Fibroblast of skin of right quadriceps (primary cell): ENCODE measurements around the gene PLEKHA3.
A peak's percentile ranks its signal among the peaks of the same experiment; 100 is the strongest.
"Not testable (repeated sequence)": the region's sequence is repeated elsewhere in the genome, so short reads cannot be mapped to it uniquely, and the experiment has no call there.

Experiments used
- DNase-seq: peaks from one replicate; pipeline ENCODE4 v3.0.0-alpha.2; 2013

The PLEKHA3 gene

GRCh38 chr2:178525460-178525859, 45.2 kb downstream of the PLEKHA3 start:
- DNase-seq, result not testable (repeated sequence)

GRCh38 chr2:178526256-178526655, 46.0 kb downstream of the PLEKHA3 start:
- no peak for DNase-seq

GRCh38 chr2:178527592-178527991, 47.3 kb downstream of the PLEKHA3 start:
- DNase-seq, result no peak

DNA sequence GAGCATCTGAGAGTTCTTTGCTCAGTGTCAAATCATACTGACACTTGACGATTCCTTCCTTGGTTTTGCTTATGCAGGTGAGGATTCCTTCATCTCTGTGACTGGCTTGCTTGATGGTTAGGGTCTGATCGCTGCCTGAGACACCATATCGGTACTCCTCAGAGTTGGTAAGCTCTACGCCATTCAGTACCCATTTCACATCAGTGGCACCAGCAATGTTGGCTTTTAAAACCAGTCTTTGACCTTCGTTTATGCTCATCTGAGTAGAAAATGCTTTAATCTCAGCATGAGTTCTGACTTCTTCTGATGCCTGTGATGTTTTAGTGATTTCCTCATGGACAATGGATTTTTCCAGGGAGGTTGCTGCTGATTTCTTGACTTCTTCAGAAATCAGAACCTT, 48.4 kb downstream of the PLEKHA3 start:
- DNase-seq, result no peak

GRCh38 chr2:178529194-178529593, 48.9 kb downstream of the PLEKHA3 start:
- DNase-seq, result no peak

- DNase-seq, result no peak
Measured at GRCh38 chr2:178530131-178530530, 49.9 kb downstream of the PLEKHA3 start.

GRCh38 chr2:178530625-178531142, 50.4 kb downstream of the PLEKHA3 start:
- no peak for DNase-seq

- DNase-seq, result no peak
Measured at GRCh38 chr2:178531168-178531567, 50.9 kb downstream of the PLEKHA3 start.

DNA sequence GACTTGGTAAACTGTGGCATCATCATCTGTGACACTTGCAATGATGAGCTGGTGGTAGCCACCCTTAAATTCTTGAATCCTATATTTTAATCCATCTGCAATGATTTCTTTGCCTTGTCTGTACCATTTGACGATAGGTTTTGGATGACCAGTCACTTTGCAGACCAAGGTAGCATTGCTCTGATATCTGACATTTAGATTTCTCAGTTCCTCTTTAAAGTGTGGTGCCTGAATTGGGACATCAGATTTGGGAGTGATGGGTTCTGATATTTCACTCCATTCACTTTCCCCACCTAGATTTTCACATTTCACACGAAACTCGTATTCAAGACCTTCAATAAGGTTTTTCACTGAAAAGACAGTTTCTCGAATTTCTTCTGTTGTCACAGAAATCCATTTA, 55.8 kb downstream of the PLEKHA3 start:
- no peak for DNase-seq

GRCh38 chr2:178542161-178542560, 61.9 kb downstream of the PLEKHA3 start:
- DNase-seq, result no peak

GRCh38 chr2:178542569-178542968, 62.3 kb downstream of the PLEKHA3 start:
- DNase-seq, result no peak

GRCh38 chr2:178550352-178550751, 70.1 kb downstream of the PLEKHA3 start:
- no peak for DNase-seq

DNA sequence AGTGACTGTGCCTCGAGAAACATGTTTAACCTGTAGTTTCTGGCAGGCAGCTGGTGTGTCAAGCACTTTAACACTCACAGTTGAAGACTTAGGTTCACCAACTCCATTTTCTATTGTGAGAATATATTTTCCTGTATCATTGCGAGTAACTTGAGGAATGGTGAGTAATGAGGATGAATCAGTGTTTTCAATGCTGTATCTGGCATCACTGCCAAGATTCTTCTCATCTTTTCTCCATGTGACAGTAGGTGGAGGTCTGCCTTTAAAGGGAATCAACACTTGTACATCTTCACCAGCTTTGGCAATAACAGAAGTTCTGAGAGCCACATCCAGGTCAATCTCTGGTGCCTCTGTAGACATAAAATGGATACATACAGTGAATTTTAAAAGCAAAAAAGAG, 72.8 kb downstream of the PLEKHA3 start:
- peak; percentile 85 for DNase-seq
